ENCODE measurements around the gene NBEA.

DNA sequence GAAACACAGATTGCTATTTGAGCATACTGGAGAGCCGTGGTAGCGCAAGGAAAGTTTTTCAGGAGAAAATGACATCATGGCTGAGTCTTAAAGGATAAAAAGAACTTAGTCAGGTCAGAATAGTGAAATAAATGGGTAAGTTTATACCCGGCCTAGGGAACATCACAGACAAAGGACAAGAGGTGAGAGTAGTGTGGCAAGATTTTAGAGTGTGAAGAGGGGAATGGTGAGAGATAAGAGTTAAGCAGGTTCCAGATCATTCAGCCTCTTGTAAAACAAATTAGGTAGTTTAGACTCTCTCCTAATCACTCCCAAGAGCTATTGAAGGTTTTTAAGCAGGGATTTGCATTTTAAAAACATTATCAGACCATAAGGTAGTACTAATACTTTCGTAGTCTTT, 650.4 kb downstream of the NBEA start:
- TF ChIP-seq SUZ12 (IDR thresholded peaks at IDR 0.05; ENCODE audit: extremely low read depth, insufficient read depth, insufficient read length): no peak
- no peak for TF ChIP-seq ZNF274 (IDR thresholded peaks at IDR 0.05; ENCODE audit: low read depth, low read length)

Measured in NT2/D1 (cell line).